Measurements from ENCODE around the gene SF3B3. TPM values are rescaled to one million over a fixed set of nuclear protein-coding genes. Genes with fewer than 3 reads are reported as not detected.
"Not testable (repeated sequence)": the region's sequence is repeated elsewhere in the genome, so short reads cannot be mapped to it uniquely, and the experiment has no call there.

Gene SF3B3
- total RNA-seq, 1 donor from 2014 or later: 65.9 TPM

DNA sequence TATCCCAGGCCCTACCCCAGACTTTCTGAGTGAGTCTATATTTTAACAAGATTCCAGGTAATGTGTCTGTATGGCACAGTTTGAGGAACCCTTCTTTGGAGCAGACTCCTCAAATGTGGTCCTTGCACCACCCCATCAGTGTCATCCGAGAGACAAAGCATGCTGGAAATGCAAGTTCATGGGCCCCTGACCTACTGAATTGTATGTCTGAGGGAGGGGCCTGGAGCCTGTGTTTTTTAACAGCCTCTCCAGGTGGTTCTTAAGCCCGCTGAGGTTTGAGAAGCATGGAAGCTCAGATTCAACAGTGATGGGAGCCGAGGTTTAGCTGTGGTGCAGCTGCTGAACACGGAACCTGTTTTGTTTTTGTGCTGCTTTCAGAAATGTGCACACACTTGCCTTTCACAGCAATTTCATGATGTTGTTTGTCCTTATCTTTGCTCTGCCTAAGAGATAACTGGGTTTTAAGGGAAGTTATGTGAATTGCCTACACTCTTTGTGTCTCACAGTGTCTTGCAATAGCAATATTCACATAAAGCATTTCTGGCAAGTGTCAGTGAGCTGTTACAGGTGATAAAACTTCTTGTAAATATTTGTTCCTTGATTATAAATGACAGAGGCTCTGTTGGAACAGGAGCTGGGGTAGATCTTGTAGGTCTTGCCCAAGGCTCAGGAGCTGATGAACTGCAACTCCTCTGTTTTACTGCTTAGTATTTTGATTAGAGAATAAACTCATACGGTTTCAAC lies 90.8 kb downstream of the SF3B3 start:
- no peak overlapping the region for H3K4me3 ChIP-seq (ENCODE audit: low read depth, low read length)
- DNase-seq (ENCODE audit: low read depth): no peak
- TF ChIP-seq CTCF (conservative IDR thresholded peaks at IDR 0.05; ENCODE audit: low read depth, low read length): no peak

- no peak overlapping the region for H3K4me3 ChIP-seq (ENCODE audit: low read depth, low read length)
- no peak for DNase-seq (ENCODE audit: low read depth)
- no peak for TF ChIP-seq CTCF (conservative IDR thresholded peaks at IDR 0.05; ENCODE audit: low read depth, low read length)
Observed at GRCh38 chr16:70615945-70616344, 92.3 kb downstream of the SF3B3 start.

- not testable (repeated sequence) for DNase-seq (ENCODE audit: low read depth); H3K4me3 ChIP-seq (ENCODE audit: low read depth, low read length)
Observed at GRCh38 chr16:70621864-70622263, 98.2 kb downstream of the SF3B3 start.

Other genes starting within 250 kb of the SF3B3 start
- 56.0 and 125 TPM in 2 replicates for gene AARS1, start 234.3 kb upstream of the SF3B3 start, total RNA-seq
- 20.9 and 46.1 TPM in 2 replicates for gene DDX19B, start 224.6 kb upstream of the SF3B3 start, total RNA-seq
- 31.8 and 45.1 TPM in 2 replicates for gene DDX19A, start 176.9 kb upstream of the SF3B3 start, total RNA-seq
- 23.3 and 28.6 TPM in 2 replicates for gene ST3GAL2, start 84.7 kb upstream of the SF3B3 start, total RNA-seq
- gene FCSK, start 69.2 kb upstream of the SF3B3 start, total RNA-seq: 13.3 and 21.8 TPM in 2 replicates
- 49.5 and 57.6 TPM in 2 replicates for gene COG4, start 262 bp upstream of the SF3B3 start, total RNA-seq
- 0.86 TPM in 1 of 2 replicates, not detected in the other for gene IL34, start 122.7 kb downstream of the SF3B3 start, total RNA-seq
- gene MTSS2, start 162.2 kb downstream of the SF3B3 start, total RNA-seq: 12.6 and 39.8 TPM in 2 replicates

Data from epithelial cell of proximal tubule (primary cell).